IMR-90 (cell line): ENCODE data around the gene LENG1. TPM values are rescaled to one million over a fixed set of nuclear protein-coding genes. Genes with fewer than 3 reads are reported as not detected.

Source experiments
- ATAC-seq: fragments of 200-7000 bp; cut with Tn5 transposase; 2 replicates; pipeline ENCODE4 v1.9.1; 2020; ENCODE audit warnings: low read depth, mild to moderate bottlenecking, moderate library complexity
- BruUV-seq: library from RNA; stranded (reverse); fragments of 400-500 nt; replicated peaks from 2 replicates; lab custom pipeline; 2021; lab: Mats Ljungman, UMichigan
- CTCF ChIA-PET: fragments of 300-600 bp; formaldehyde crosslinking; extraction: SDS; loops from one replicate; lab custom pipeline; 2021; ENCODE audit warnings: antibody characterized with exemption; lab: Yijun Ruan, JAX
- POLR2A ChIA-PET: fragments of 300-600 bp; sonication (Branson Sonifier 250); formaldehyde crosslinking; loops from one replicate; lab custom pipeline; 2022; ENCODE audit warnings: antibody characterized with exemption; ENCODE audit not compliant: unreplicated experiment; lab: Charles Lee
- DNase-seq: peaks from one replicate; pipeline ENCODE4 v3.0.0; 2013
- H2AFZ ChIP-seq: replicated peaks from 2 replicates; pipeline ENCODE3; 2013; ENCODE audit warnings: low read length, mild to moderate bottlenecking; ENCODE audit not compliant: poor library complexity
- H2AK5ac ChIP-seq: 2 replicates; pipeline ENCODE4 v1.6.1; 2013; ENCODE audit warnings: low read depth, low read length, inconsistent platforms
- H2AK9ac ChIP-seq: replicated peaks from 2 replicates; pipeline ENCODE3; 2013; ENCODE audit warnings: mild to moderate bottlenecking, low read depth, low read length, moderate library complexity; ENCODE audit not compliant: poor library complexity
- H2BK120ac ChIP-seq: 2 replicates; pipeline ENCODE4 v1.6.1; 2013; ENCODE audit warnings: low read depth, low read length, inconsistent platforms
- H2BK15ac ChIP-seq: 3 replicates; pipeline ENCODE4 v1.6.1; 2013; ENCODE audit warnings: low read depth, low read length, inconsistent platforms
- H2BK20ac ChIP-seq: 2 replicates; pipeline ENCODE4 v1.6.1; 2013; ENCODE audit warnings: low read depth, mild to moderate bottlenecking, inconsistent platforms, low read length, moderate library complexity
- H2BK5ac ChIP-seq: 2 replicates; pipeline ENCODE4 v1.6.1; 2013; ENCODE audit warnings: mild to moderate bottlenecking, low read depth, low read length, inconsistent platforms; ENCODE audit not compliant: poor library complexity, severe bottlenecking
- H3K14ac ChIP-seq: replicated peaks from 2 replicates; pipeline ENCODE4 v1.6.1; 2013; ENCODE audit warnings: low read depth, low read length, inconsistent platforms
- H3K18ac ChIP-seq: 2 replicates; pipeline ENCODE4 v1.6.1; 2013; ENCODE audit warnings: low read depth, low read length, control low read depth
- H3K23ac ChIP-seq: 2 replicates; pipeline ENCODE4 v1.6.1; 2013; ENCODE audit warnings: low read depth, low read length, inconsistent platforms
- H3K27ac ChIP-seq: 2 replicates; pipeline ENCODE4 v1.5.1; 2013; ENCODE audit warnings: mild to moderate bottlenecking, control low read depth, low read length; ENCODE audit not compliant: insufficient read depth
- H3K27me3 ChIP-seq: 2 replicates; pipeline ENCODE4 v1.6.1; 2013; ENCODE audit warnings: low read length; ENCODE audit not compliant: control insufficient read depth, insufficient read depth
- H3K36me3 ChIP-seq: 2 replicates; pipeline ENCODE4 v1.6.1; 2013; ENCODE audit warnings: low read length, mixed read lengths; ENCODE audit not compliant: control insufficient read depth, insufficient read depth
- H3K4ac ChIP-seq: 2 replicates; pipeline ENCODE4 v1.6.1; 2013; ENCODE audit warnings: low read depth, low read length, inconsistent platforms
- H3K4me1 ChIP-seq: 2 replicates; pipeline ENCODE4 v1.6.1; 2013; ENCODE audit warnings: low read length, mixed read lengths; ENCODE audit not compliant: control insufficient read depth, insufficient read depth
- H3K4me2 ChIP-seq: 2 replicates; pipeline ENCODE4 v1.6.1; 2013; ENCODE audit warnings: low read depth, mild to moderate bottlenecking, control low read depth, low read length, moderate library complexity
- H3K4me3 ChIP-seq: 2 replicates; pipeline ENCODE4 v1.5.1; 2013; ENCODE audit warnings: low read depth, mild to moderate bottlenecking, control low read depth, low read length, moderate library complexity; ENCODE audit not compliant: insufficient read depth
- H3K56ac ChIP-seq: 2 replicates; pipeline ENCODE4 v1.6.1; 2013; ENCODE audit warnings: low read length, inconsistent platforms; ENCODE audit not compliant: insufficient read depth; ENCODE audit errors: extremely low read depth
- H3K79me1 ChIP-seq, 2 experiments: 2 replicates each; pipeline ENCODE4 v1.6.1; 2013; ENCODE audit warnings: low read length in 2 of 2, inconsistent platforms in 1 of 2, low read depth in 1 of 2
- H3K9ac ChIP-seq: 2 replicates; pipeline ENCODE4 v1.6.1; 2013; ENCODE audit warnings: low read depth, low read length, control low read depth
- H3K9me1 ChIP-seq: 2 replicates; pipeline ENCODE4 v1.6.1; 2013; ENCODE audit warnings: low read length, inconsistent platforms; ENCODE audit not compliant: insufficient read depth
- H3K9me3 ChIP-seq: 2 replicates; pipeline ENCODE4 v1.6.1; 2013; ENCODE audit warnings: low read length; ENCODE audit not compliant: control insufficient read depth, insufficient read depth
- H4K20me1 ChIP-seq: 2 replicates; pipeline ENCODE4 v1.6.1; 2013; ENCODE audit warnings: low read length, inconsistent platforms; ENCODE audit not compliant: insufficient read depth
- H4K5ac ChIP-seq: 2 replicates; pipeline ENCODE4 v1.6.1; 2013; ENCODE audit warnings: mild to moderate bottlenecking, low read depth, low read length, control low read depth
- H4K8ac ChIP-seq, 2 experiments: 2 replicates each; pipeline ENCODE4 v1.6.1; 2013; ENCODE audit warnings: low read depth in 2 of 2, low read length in 2 of 2, control low read depth in 1 of 2, inconsistent platforms in 1 of 2
- H4K91ac ChIP-seq: 2 replicates; pipeline ENCODE4 v1.6.1; 2013; ENCODE audit warnings: low read depth, low read length, inconsistent platforms; ENCODE audit not compliant: insufficient read depth
- BHLHE40 ChIP-seq: fragments of 150-350 bp; IDR thresholded peaks from 2 replicates; pipeline ENCODE4 v1.6.1; 2016; ENCODE audit warnings: mild to moderate bottlenecking, low read depth, low read length
- CEBPB ChIP-seq: IDR thresholded peaks from 2 replicates; pipeline ENCODE4 v1.6.1; 2012; ENCODE audit warnings: low read depth, low read length, improper control_type of control experiment
- CHD1 ChIP-seq: IDR thresholded peaks from 2 replicates; pipeline ENCODE4 v1.6.1; 2012; ENCODE audit warnings: low read depth, low read length, improper control_type of control experiment
- FOS ChIP-seq: fragments of 150-350 bp; IDR thresholded peaks from 2 replicates; pipeline ENCODE4 v1.6.1; 2016; ENCODE audit warnings: low read depth, low read length
- MAFK ChIP-seq: IDR thresholded peaks from 2 replicates; pipeline ENCODE4 v1.6.1; 2012; ENCODE audit warnings: low read depth, low read length, improper control_type of control experiment
- MAZ ChIP-seq: IDR thresholded peaks from 2 replicates; pipeline ENCODE4 v1.6.1; 2012; ENCODE audit warnings: low read depth, mild to moderate bottlenecking, low read length, improper control_type of control experiment, moderate library complexity, borderline replicate concordance
- MXI1 ChIP-seq: IDR thresholded peaks from 2 replicates; pipeline ENCODE4 v1.6.1; 2012; ENCODE audit warnings: low read depth, mild to moderate bottlenecking, low read length, moderate library complexity, borderline replicate concordance
- NFE2L2 ChIP-seq: fragments of 150-350 bp; IDR thresholded peaks from 2 replicates; pipeline ENCODE4 v1.6.1; 2016; ENCODE audit warnings: low read depth, mild to moderate bottlenecking, low read length
- POLR2A ChIP-seq: IDR thresholded peaks from 2 replicates; pipeline ENCODE4 v1.6.1; 2012; ENCODE audit warnings: mild to moderate bottlenecking, low read depth, low read length
- RAD21 ChIP-seq: IDR thresholded peaks from 2 replicates; pipeline ENCODE4 v1.6.1; 2012; ENCODE audit warnings: low read length, improper control_type of control experiment
- RCOR1 ChIP-seq: IDR thresholded peaks from 2 replicates; pipeline ENCODE4 v1.6.1; 2012; ENCODE audit warnings: mild to moderate bottlenecking, low read length, improper control_type of control experiment; ENCODE audit not compliant: insufficient replicate concordance
- RFX5 ChIP-seq: IDR thresholded peaks from 2 replicates; pipeline ENCODE4 v1.8.0; 2012; ENCODE audit warnings: low read depth, mild to moderate bottlenecking, low read length, moderate library complexity
- SMC3 ChIP-seq: fragments of 150-350 bp; IDR thresholded peaks from 2 replicates; pipeline ENCODE4 v1.6.1; 2016; ENCODE audit warnings: low read depth, mild to moderate bottlenecking, antibody characterized with exemption, low read length, moderate library complexity
- WGBS, 2 experiments: methylation state at CpG; one replicate each; pipeline versions ENCODE4 v1.1.5 to v1.1.7; 2013; ENCODE audit warnings: missing lambda C conversion rate in 2 of 2; ENCODE audit not compliant: insufficient read length in 1 of 2; ENCODE audit errors: extremely low coverage in 2 of 2; 5-methylcytosine and 5-hydroxymethylcytosine counted together
- dilution Hi-C: fragments of 300-500 bp; cut with HindIII; formaldehyde crosslinking; loops from one replicate; pipeline ENCODE4 v1.14.3; 2018; ENCODE audit warnings: low sequenced_read_pairs; ENCODE audit not compliant: unreplicated experiment
- in situ Hi-C: fragments of 300-500 bp; cut with MboI; formaldehyde crosslinking; loops from 3 replicates; pipeline ENCODE4 v1.14.3; 2019; ENCODE audit warnings: low sequenced_read_pairs, inconsistent platforms, mixed read lengths
- intact Hi-C: fragments of 100-400 bp; cut with micrococcal nuclease; formaldehyde crosslinking; loops from 2 replicates; pipeline ENCODE4 v1.10.0; 2022
- polyA plus RNA-seq, 3 experiments: library from polyadenylated mRNA; depleted of rRNA; stranded (reverse); fragments of >200 nt; gene quantifications; 2 replicates each; pipeline ENCODE4 v1.2.3, GENCODE V29; 2012; ENCODE audit warnings: low replicate concordance in 1 of 3
- total RNA-seq: library from RNA; depleted of rRNA; stranded (reverse); fragments of >200 nt; gene quantifications from 2 replicates; pipeline ENCODE4 v1.2.3, GENCODE V29; 2012
- TF ChIP-seq, protein P1 (sequence below): fragments of 150-350 bp; IDR thresholded peaks from 2 replicates; pipeline ENCODE4 v1.6.1; 2017; ENCODE audit warnings: mild to moderate bottlenecking, antibody characterized with exemption, low read length, low read depth
- TF ChIP-seq, protein P2 (sequence below): fragments of 150-350 bp; IDR thresholded peaks from 2 replicates; pipeline ENCODE4 v1.6.1; 2016; ENCODE audit warnings: low read depth, mild to moderate bottlenecking, low read length, moderate library complexity, borderline replicate concordance
- TF ChIP-seq, protein P3 (sequence below): conservative IDR thresholded peaks from 2 replicates; pipeline ENCODE4 v1.5.1; 2012; ENCODE audit warnings: mild to moderate bottlenecking, low read depth, low read length, improper control_type of control experiment

LENG1 gene
- total and polyA plus RNA-seq, 2 of the 4 experiments (the other 2 are of a cell fraction) = 2.7 to 5.3 TPM

DNA sequence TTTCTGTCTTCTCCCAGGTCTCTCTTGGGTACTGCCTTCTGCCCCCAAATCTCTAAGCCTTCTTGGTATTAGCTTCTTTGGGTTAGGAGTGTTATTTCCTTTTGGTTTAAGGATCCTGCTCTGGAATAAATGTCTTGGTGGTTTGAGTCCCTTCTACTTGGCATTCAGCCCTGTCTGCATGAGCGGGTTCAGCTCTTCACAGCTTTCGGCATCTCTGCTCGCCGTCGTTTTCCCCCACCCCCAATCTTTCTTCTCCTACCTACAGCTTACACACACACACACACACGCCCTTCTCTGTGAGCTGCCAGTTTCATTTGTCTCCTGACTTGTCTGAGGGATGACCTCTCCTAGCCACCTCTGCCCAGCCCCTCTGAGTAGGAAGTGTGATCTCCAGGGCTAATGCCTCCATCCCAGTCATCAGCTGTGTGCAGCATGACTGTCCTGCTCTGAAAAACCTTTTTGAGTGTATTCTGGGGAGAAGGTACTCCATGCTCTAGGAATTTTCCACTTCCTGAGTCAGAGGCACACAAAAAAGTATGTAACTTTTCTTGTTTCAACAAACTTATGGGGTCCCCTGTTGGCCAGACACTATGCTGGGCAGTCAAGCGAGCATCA, 17.2 kb downstream of the LENG1 start:
- no peak overlapping the region for H3K4me2 ChIP-seq
- H2BK120ac ChIP-seq = no peak overlapping the region
- ATAC-seq (no peak), DNase-seq (peak; percentile 46)
- no peak overlapping the region for H3K14ac ChIP-seq
- H3K56ac ChIP-seq = no peak overlapping the region
- 83% methylated on average over 5 of the region's 7 CpGs; no CpG with 5 or more reads in 1 of the 2 experiments for WGBS, 2 experiments
- peaks cover 20 to 65% of the 10 kb centered on the region in 2 experiments for H3K79me1 ChIP-seq
- H3K4me1 ChIP-seq = peaks cover 6% of the 10 kb centered on the region
- H4K5ac ChIP-seq = no peak overlapping the region
- H2BK20ac ChIP-seq = no peak overlapping the region
- no peaks in the 10 kb centered on the region for H3K27me3 ChIP-seq
- no peak overlapping the region for H3K18ac ChIP-seq
- intact Hi-C loops (no loop called here), dilution Hi-C loops (no loop called here), in situ Hi-C loops (loop anchor here (25.0 kb wide), 1 partner anchor 1520 kb away; the partner anchor contains the start of gene U2AF2)
- H2AFZ ChIP-seq = no peak overlapping the region
- ChIA-PET POLR2A (interaction anchor here (0.9 kb wide), 1 partner anchor 17 kb away, joined by 3 read pairs; the partner anchor contains the start of gene LENG1), CTCF (no interaction called here)
- H3K36me3 ChIP-seq = peaks cover 58% of the 10 kb centered on the region
- no peak overlapping the region for H3K27ac ChIP-seq
- H3K9ac ChIP-seq = no peak overlapping the region
- H2BK5ac ChIP-seq = no peak overlapping the region
- H3K9me3 ChIP-seq = no peaks in the 10 kb centered on the region
- H3K23ac ChIP-seq = no peak overlapping the region
- BruUV-seq = no TSS peak
- H2AK5ac ChIP-seq = no peak overlapping the region
- TF ChIP-seq NFE2L2 = no peak
- TF ChIP-seq MAZ = no peak
- no peak for TF ChIP-seq SMC3
- TF ChIP-seq, protein P1, sequence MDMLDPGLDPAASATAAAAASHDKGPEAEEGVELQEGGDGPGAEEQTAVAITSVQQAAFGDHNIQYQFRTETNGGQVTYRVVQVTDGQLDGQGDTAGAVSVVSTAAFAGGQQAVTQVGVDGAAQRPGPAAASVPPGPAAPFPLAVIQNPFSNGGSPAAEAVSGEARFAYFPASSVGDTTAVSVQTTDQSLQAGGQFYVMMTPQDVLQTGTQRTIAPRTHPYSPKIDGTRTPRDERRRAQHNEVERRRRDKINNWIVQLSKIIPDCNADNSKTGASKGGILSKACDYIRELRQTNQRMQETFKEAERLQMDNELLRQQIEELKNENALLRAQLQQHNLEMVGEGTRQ = no peak
- TF ChIP-seq BHLHE40 = no peak
- no peak for TF ChIP-seq MAFK
- TF ChIP-seq RCOR1 = no peak
- TF ChIP-seq CHD1 = no peak
- no peak for TF ChIP-seq RFX5
- TF ChIP-seq, protein P2, sequence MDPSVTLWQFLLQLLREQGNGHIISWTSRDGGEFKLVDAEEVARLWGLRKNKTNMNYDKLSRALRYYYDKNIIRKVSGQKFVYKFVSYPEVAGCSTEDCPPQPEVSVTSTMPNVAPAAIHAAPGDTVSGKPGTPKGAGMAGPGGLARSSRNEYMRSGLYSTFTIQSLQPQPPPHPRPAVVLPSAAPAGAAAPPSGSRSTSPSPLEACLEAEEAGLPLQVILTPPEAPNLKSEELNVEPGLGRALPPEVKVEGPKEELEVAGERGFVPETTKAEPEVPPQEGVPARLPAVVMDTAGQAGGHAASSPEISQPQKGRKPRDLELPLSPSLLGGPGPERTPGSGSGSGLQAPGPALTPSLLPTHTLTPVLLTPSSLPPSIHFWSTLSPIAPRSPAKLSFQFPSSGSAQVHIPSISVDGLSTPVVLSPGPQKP = no peak
- TF ChIP-seq FOS = no peak
- TF ChIP-seq CEBPB = no peak
- TF ChIP-seq, protein P3, sequence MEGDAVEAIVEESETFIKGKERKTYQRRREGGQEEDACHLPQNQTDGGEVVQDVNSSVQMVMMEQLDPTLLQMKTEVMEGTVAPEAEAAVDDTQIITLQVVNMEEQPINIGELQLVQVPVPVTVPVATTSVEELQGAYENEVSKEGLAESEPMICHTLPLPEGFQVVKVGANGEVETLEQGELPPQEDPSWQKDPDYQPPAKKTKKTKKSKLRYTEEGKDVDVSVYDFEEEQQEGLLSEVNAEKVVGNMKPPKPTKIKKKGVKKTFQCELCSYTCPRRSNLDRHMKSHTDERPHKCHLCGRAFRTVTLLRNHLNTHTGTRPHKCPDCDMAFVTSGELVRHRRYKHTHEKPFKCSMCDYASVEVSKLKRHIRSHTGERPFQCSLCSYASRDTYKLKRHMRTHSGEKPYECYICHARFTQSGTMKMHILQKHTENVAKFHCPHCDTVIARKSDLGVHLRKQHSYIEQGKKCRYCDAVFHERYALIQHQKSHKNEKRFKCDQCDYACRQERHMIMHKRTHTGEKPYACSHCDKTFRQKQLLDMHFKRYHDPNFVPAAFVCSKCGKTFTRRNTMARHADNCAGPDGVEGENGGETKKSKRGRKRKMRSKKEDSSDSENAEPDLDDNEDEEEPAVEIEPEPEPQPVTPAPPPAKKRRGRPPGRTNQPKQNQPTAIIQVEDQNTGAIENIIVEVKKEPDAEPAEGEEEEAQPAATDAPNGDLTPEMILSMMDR = no peak
- no peak for TF ChIP-seq RAD21
- no peak for TF ChIP-seq POLR2A
- TF ChIP-seq MXI1 = no peak
- H2AK9ac ChIP-seq = no peak overlapping the region
- peaks cover 16% of the 10 kb centered on the region for H3K9me1 ChIP-seq
- no peak overlapping the region for H3K4ac ChIP-seq
- H2BK15ac ChIP-seq = no peak overlapping the region
- no peak overlapping the region for H3K4me3 ChIP-seq
- no peak overlapping the region for H4K91ac ChIP-seq
- no peak overlapping the region for H4K8ac ChIP-seq
- H4K20me1 ChIP-seq = peaks cover 63% of the 10 kb centered on the region
